Kidney capillary endothelial cell (primary cell): ENCODE results near the gene COL5A2.

Experiments used
- DNase-seq: peaks from one replicate; pipeline ENCODE4 v3.0.0-alpha.2; 2018; ENCODE audit warnings: low spot score

The COL5A2 gene

GRCh38 chr2:189147361-189147760, 32.2 kb downstream of the COL5A2 start:
- DNase-seq: no peak

- DNase-seq: no peak
Observed at GRCh38 chr2:189146553-189146952, 33.0 kb downstream of the COL5A2 start.

- no peak for DNase-seq
Observed at GRCh38 chr2:189144700-189145211, 34.8 kb downstream of the COL5A2 start.

- DNase-seq: no peak
Observed at GRCh38 chr2:189143925-189144324, 35.6 kb downstream of the COL5A2 start.

GRCh38 chr2:189142893-189143759, 36.4 kb downstream of the COL5A2 start:
- DNase-seq: peak; percentile 60

- no peak for DNase-seq
Observed at GRCh38 chr2:189138800-189139199, 40.8 kb downstream of the COL5A2 start.

- no peak for DNase-seq
Observed at GRCh38 chr2:189137519-189137918, 42.0 kb downstream of the COL5A2 start.

- DNase-seq: no peak
Observed at GRCh38 chr2:189134485-189134884, 45.1 kb downstream of the COL5A2 start.

- DNase-seq: no peak
Observed at GRCh38 chr2:189131991-189132390, 47.6 kb downstream of the COL5A2 start.

GRCh38 chr2:189129971-189130370, 49.6 kb downstream of the COL5A2 start:
- no peak for DNase-seq

GRCh38 chr2:189128970-189129369, 50.6 kb downstream of the COL5A2 start:
- no peak for DNase-seq

GRCh38 chr2:189127756-189128155, 51.8 kb downstream of the COL5A2 start:
- no peak for DNase-seq

- no peak for DNase-seq
Observed at GRCh38 chr2:189125195-189125594, 54.4 kb downstream of the COL5A2 start.

GRCh38 chr2:189124175-189124574, 55.4 kb downstream of the COL5A2 start:
- no peak for DNase-seq

GRCh38 chr2:189118386-189118785, 61.2 kb downstream of the COL5A2 start:
- no peak for DNase-seq

- no peak for DNase-seq
Observed at GRCh38 chr2:189116979-189117378, 62.6 kb downstream of the COL5A2 start.

GRCh38 chr2:189116087-189116486, 63.5 kb downstream of the COL5A2 start:
- no peak for DNase-seq

GRCh38 chr2:189115126-189115525, 64.4 kb downstream of the COL5A2 start:
- no peak for DNase-seq

GRCh38 chr2:189113963-189114362, 65.6 kb downstream of the COL5A2 start:
- DNase-seq: no peak

GRCh38 chr2:189111063-189111715, 68.4 kb downstream of the COL5A2 start:
- no peak for DNase-seq

- no peak for DNase-seq
Observed at GRCh38 chr2:189109921-189110397, 69.6 kb downstream of the COL5A2 start.

GRCh38 chr2:189104934-189105333, 74.6 kb downstream of the COL5A2 start:
- DNase-seq: no peak

- DNase-seq: no peak
Observed at GRCh38 chr2:189102735-189103134, 76.8 kb downstream of the COL5A2 start.
